ENCODE results near the gene HPCAL1.
A peak's percentile ranks its signal among the peaks of the same experiment; 100 is the strongest.

GRCh38 chr2:10407841-10408648 is 105.3 kb downstream of the HPCAL1 start:
- TF ChIP-seq RAD21 (IDR thresholded peaks at IDR 0.05; ENCODE audit: low read depth) (0 out of 2 replicates have a peak, but pooled peaks have one; percentile 6), EP300 (IDR thresholded peaks at IDR 0.05; ENCODE audit: borderline replicate concordance) (no peak), ZBTB7A (IDR thresholded peaks at IDR 0.05; ENCODE audit: low read depth) (no peak), REST (IDR thresholded peaks at IDR 0.05; ENCODE audit: low read depth) (no peak), MAX (IDR thresholded peaks at IDR 0.05) (no peak)
